Amniotic stem cell (primary cell): ENCODE data around the gene MAD1L1.
"Not testable (repeated sequence)": the region's sequence is repeated elsewhere in the genome, so short reads cannot be mapped to it uniquely, and the experiment has no call there.

Experiments used
- DNase-seq: peaks from one replicate; lab custom pipeline; 2025; lab: John Stamatoyannopoulos, UW

The MAD1L1 gene

DNA sequence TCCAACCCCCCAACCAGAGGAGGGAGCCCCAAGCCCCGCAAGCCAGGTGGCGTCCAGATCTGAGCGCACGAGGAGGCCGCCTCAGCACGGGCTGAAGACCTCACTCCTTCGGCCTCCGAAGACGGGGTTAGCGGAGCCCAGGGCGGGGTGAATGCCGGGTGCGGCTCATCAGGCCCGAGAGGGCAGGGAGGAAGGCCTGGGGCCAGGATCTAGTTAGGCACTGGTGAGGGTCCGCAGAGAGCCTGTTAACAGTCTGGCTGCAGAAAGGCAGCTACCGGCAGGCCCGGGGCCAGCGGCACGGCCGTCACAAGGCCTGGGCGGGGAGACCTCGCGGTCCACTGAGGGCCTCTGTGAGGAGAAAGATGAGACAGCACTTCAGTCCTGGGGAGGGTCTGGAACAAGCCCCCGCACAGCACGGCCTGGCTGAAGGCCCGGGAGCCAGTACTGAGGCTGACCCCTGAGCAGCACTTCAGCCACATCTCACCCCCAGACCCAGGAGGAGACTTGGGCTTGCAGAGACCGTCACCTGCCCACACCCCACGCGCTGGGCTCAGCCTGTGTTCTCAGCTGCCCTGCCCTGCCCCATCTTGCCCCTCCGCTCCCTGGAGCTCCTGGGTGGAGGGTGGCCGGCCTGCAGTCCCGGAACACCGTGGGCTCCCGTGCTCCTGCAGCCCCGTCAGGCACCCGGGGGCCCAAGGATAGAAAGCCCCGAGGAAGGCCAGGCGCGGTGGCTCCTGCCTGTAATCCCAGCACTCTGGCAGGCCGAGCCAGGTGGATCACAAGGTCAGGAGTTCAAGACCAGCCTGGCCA is 369.4 kb downstream of the MAD1L1 start:
- DNase-seq, result no peak

DNA sequence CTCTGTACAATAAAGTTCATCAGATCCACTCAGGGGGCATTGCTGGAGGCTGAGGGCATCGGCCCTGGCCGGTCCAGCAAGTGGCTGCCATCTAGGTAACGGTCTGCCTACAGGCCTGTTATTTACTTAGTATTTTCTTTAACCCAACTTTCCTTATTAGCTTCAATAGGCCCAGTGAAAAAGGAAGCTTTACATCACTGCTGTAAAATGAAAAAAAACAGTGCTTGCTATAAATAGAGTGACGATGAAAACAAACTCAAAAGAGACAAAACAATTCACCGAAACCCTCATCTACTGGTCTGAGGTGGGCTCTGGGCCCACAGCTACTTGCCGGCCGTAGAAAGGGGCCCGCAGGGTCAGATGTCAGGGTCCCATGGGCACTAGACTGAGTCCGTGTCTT is 370.2 kb downstream of the MAD1L1 start:
- DNase-seq, result no peak

DNA sequence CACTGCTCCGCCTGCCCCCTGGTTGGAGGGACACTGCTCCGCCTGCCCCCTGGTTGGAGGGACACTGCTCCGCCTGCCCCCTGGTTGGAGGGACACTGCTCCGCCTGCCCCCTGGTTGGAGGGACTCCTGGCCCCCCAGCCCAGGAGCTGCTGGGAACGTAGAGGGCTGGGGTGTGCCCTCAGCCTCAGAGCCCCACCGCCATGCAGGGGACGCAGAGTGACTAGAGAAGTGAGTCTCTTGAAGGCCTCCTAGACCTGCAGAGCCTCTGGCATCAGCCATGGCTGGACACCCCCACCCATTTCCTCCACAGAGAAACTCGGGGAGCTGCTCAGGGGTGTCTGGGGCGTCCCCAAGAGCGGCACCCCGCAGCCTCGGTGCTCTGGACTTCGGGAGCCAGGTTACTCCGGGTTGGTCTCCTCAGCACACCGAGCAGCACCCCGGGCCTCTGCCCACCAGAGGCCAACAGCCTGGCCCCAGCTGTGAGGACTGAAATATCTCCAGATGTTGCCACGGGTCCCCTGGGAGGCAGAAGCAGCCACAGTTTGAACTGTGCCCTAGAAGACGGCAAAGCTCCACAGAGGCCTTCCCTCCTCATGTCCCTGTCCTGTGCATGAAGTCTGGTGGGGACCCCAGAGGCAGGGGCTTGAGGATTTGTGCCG is 370.8 kb downstream of the MAD1L1 start:
- DNase-seq, result no peak

DNA sequence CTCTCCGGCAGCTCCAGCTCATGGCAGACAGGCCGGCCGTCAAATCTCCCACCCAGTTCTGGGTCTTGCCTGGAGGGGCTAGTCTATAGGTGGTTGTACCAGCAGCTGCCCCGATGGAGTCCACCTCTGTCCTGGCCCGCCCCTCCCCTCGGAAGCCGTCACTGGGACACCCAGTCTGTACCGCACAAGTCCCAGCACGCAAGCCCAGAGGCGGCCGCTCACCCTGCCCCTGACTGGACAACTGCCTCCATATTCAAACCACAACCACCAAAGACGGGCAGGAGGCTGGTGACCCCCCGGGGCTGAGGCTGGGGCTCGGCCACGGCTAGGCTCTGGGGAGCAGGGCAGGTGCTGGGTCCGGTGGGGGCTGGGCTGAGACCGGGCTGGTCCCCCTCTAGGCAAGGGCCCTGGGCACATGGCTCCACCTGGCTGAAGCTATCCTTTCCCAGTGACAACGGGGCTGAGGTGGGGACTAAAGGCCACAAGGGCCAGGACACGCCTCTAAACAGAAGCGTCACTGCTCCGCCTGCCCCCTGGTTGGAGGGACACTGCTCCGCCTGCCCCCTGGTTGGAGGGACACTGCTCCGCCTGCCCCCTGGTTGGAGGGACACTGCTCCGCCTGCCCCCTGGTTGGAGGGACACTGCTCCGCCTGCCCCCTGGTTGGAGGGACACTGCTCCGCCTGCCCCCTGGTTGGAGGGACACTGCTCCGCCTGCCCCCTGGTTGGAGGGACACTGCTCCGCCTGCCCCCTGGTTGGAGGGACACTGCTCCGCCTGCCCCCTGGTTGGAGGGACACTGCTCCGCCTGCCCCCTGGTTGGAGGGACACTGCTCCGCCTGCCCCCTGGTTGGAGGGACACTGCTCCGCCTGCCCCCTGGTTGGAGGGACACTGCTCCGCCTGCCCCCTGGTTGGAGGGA is 371.6 kb downstream of the MAD1L1 start:
- DNase-seq, result not testable (repeated sequence)

DNA sequence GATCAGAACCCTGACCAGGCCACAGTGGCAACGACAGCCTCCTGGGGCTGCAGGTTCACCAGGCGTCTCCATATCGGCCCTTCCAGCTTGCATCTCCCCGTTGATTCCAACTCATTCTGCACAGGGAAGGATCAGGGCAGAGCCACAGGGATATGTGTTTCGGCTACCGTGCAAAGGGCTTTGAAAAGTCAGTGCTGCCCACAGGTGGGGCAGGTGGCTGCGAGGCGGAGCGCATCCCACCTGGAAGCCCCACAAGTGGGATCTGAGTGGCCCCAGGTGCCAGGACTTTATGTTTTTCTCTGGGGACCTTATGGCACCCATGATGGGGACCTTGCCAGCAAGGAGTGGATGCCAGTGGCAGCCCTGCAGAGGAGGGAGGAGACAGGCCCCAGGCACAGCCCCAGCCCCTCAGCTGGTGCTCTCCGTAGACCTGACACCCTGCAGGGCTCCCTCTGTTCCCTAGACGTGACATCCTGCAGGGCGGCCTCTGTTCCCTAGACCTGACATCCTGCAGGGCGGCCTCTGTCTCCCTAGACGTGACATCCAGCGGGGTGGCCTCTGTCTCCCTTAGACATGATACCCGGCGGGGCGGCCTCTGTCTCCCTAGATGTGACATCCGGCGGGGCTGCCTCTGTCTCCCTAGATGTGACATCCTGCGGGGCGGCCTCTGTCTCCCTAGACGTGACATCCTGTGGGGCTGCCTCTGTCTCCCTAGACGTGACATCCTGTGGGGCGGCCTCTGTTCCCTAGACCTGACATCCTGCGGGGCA is 373.3 kb downstream of the MAD1L1 start:
- DNase-seq, result no peak

DNA sequence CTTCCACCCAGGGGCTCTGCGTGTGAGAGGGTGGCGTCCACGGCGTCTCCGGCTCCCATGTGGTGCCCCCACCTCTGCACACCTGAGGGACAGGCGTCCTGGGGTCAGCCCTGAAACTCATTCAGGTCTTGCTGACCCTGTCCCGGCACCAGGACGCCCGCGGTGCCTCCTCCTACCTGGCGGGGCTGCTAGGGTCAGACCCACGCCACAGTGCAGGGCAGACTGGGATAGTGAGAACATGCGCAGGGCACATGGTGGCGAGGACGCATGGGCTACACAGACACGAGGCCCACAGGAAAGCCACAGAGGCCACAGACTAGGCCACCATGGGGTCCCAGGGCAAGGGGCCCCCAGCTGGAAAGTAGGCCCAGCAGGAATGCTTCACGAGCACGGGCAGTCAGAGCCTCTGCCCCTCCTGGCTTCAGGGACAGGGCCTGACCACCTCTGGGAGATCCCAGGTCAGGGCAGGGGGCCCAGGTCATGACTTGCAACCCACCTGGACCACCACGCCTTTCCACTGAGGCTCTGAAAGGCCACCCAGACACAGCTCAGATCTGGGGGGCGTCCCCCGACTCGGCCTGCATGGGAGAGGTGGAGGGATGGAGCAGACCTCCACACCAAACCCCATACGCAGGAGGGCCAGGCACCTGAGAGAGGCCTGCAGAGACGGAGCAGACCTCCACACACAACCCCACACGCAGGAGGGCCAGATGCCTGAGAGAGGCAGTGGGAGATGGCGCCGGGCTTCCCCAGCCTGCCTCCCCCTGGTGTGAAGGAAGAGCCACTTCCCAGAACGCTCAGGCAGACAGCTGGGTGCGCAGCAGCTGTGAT is 374.1 kb downstream of the MAD1L1 start:
- DNase-seq, result no peak

DNA sequence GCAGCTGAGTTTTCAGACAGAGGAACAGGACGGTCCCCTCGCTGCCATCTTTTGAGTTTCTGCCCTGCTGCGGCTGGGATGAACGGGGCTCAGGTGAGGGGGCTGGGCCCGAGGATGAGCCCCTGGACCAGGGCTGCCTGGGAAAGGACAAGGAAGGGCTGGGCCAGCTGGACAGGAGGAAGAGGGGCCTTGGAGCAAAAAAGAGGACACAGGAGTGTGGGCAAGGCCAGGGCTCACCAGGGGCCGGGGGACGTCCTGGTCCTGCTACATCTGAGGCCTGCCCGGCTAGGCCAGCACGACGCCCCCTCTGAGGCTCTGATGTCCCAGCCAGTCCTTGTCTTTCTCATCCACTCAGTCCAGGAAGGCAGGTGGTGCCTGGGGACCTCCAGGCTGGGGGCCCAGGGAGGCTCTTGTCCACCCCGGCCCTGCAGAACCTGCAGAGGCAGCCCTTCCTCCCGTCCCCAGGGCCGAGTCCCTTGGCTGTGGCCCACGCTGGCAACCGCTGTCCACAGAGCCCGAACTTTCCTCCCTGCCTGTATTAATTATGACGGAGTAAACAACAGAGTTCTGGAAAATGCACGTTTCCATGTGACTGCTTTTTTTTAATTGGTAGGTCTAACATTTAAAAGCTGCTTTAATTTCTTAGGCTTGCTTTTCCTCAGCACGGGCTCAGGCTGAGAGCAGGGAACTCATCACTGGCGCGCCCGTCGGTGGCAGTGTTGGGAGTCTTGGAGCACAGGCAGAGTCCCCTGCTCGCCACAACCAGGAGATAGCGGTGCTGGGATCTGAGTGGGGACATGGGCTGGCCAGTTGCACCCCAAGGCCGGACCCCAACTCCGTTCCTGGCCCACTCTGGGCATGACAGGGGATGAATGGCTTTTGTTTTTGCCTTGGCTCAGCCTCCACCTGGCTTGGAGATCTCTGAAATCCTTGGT is 375.0 kb downstream of the MAD1L1 start:
- DNase-seq, result no peak

DNA sequence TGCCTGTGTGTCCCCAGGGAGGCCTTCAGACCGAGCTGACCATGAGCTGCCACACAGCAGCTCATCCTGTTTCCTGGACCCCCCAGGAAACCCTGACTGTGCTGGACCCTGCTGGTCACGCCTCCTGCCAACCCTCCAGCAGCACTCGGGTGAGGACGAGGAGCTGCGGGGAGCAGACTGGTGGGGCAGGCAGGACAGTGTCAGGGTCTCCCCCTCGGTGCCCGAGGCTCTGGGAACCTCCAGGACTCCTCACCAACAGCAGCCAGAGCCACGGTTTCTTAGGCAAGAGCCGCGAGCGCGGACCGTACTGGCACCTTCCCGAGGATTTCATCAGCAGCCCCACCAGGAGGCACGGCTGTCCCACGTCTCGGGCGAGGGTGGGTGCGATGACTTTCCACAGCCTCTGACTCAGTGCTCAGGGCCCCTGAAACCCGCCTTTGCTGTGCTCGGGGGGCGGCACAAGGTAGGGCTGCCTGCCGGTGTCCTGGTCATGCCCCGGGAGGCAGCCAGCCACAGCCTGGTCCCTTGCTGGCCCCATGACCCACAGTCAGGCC is 375.8 kb downstream of the MAD1L1 start:
- no peak for DNase-seq

DNA sequence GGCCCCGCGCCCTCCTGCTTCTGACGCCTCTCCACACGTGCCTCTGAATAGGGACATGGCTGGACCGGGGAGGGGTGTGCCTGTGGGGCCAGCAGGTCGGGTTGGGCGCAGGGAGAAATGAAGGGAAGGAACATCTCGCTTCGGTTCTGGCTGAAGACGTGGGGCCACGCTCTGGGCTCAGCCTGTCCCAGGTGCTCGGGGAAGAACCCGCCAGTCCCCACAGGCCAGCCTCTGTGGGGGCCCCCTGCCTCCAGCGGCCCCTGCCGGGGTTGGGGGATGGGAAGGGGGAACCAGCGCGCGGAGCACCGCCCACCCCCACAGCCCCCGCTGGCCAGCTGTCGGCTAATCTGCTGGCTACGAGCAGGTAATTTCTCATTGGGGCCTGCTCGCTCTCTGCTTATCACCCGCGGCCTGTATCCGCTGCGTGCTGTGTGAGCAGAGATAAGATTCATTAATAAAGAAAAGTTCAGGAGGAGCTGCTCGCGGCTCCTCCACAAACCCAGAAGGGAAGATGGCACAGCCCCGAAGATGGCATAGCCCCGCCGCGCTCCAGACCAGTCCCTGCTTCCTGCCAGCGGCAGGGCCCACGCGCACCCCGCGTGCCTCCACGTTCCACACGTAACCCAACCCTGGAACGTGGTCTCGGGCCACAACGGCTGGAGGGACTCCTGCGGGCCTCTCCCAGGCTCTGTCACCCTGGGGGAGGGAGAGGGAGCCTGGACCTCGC is 376.4 kb downstream of the MAD1L1 start:
- DNase-seq, result no peak

DNA sequence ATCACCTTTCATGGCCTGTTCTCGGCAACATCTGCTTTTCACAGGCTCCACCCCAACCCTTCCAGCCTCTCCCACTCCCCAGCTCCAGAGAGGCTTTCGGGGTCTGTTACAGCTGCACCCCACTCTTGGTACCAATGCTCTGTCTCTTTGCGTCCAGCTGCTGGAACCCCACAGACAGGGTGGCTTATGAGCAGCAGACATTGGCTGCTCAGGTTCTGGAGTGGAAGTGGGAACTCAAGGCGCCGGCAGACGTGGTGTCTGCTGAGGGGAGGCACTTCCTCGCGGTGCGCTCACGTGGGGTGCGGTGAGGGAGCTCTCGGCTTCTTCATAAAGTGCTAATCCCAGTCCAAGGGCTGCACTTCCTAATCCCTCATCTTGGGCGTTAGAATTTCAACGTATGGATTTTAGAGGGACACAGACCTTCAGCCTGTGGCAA is 377.0 kb downstream of the MAD1L1 start:
- DNase-seq, result no peak

DNA sequence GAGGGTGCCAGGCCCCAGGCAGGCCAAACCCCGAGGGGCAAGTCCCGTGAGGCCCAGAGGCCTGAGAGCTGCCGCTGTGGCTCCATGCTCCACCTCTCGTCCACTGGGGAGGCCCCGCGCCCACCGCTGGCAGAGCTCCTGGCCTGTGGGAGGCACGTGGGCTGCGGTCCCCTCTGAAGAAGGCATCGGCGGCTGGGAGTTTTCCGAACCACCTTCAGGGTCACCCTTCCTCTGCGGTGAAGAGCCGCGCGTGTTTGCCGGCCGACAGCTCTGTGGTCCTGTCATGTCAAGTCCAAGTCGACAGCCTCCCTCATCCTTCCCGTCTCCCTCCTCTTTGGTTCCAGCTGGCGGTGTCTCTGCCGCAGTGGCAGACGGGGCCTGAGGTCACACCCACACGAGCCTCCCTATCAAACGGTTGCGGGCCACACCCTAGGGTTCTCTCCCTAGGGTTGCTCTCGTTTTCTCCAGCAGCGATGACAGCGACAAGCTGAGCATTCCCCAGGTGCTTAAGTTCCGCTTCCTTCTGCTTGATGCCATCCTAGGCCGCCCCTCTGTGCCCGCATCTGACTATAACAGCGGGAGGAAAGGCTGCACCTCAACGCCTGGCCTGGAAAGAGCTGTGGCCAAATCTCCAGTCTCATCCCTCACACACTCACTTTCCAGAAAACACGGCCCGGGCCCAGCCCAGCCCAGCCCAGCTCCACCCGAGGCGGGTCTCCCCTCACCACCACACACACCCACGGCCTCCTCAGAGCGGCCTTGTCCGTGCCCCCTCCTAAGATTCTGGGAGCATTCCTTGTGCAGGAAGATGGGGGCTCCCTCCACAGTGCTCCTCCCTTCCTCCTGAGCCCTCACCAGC is 377.6 kb downstream of the MAD1L1 start:
- DNase-seq, result no peak

DNA sequence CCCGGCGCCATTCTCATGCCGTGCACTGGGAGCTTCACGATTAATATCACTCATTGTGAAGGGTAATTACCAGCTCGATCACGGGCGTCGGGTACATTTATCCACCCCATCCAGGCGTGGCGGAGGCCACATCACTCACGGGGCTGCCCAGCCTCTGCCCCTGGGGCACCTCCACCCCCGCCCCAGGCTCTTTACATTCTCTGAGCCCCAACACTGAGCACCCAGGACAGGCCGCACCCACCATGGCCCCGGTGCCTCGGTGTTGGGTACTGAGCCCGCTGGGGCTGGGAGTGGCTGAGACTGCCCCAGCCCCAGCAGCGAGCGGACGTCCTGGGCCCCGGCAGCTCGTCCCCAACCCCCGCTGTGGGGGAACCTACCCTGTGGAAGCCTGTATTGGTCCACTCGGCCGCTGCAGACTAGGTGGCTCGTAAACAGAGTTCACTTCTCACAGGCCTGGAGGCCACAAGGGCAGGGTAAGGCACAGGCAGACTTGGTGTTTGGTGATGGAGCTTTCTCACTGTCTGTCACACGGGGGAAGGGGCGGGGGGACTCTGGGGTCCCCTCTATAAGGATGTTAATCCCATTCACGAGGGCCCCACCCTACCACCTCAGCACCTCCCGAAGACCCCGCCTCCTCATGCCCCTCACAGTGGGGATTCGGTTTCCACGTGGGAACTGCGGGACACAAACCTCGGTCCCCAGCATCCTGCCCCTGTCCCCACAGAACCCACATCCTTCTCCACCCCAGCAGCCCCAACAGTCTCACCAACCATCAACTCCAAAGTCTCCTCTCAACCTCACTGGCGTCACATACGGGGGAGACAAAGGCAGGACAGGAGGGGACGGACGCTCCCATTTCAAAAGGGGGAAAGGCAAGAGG is 378.5 kb downstream of the MAD1L1 start:
- no peak for DNase-seq

DNA sequence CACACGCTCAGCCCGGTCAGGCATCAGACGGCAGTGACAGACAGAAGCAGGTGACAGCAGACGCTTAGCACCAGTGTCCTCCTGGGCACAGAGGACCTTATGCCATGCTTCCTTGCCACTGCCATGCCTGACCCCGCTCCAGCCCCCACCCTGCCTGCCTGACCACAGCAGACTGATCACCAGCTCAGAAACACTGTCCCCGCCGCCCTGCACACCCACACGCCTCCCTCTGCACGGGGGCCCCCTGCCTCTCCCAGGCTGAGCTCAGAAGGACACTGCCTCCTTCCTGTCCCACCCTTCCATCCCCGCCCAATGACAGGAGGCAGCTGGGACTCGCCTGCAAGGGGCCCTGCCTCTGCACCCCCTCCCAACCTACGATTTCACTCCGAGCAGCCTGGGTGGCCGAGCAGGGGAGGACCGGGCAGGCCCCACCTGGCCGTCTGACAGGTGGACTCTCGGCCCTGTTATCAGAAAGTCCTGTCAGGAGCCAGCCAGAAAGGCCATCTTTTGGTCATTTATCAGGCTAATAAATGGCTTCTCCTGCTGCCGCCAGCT is 379.2 kb downstream of the MAD1L1 start:
- no peak for DNase-seq

DNA sequence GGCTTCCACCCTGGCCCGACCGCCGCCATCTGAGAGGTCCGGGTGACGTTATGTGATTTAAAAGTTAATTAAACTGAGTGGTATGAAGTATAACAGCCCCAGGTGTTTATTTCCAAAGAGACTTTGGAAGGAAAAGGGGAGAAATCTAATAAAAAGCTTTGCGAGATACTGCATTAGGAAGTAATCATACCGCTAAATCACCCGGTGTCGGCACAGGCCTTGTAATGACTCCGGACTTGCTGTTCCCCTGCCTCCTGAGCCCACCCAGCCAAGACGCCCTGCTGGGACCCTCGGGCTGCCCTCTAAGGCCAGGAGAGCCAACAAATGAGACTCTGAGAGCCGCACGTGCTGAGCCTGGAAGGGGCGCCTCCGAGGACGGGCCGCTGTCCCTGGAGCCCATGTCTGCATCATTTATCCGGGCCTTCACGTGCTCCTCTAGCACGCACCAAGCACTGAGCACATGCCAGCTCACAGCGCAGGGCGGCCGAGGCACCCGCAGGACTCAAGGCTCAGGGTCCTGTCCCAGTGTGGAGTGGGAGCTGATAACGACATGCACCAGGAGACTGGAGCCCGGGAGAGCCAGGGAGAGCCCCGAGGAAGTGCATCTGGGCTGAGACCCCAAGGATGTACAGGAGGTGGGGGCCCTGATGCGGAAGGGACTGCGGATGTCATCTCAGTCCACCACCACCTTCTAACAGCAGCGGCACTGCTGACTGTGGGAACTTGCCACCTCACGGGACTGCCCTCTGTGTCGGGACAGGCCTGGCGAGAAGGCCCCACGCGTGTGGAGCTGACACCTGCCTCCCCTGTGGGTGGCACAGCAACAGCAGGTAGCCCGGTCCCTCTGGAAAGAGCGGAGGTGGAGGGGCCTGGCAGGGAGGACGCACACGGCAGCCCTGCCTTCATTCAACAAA is 380.0 kb downstream of the MAD1L1 start:
- DNase-seq, result no peak
